Measurements from ENCODE around the gene COPS2. TPM values are rescaled to one million over a fixed set of nuclear protein-coding genes. Genes with fewer than 3 reads are reported as not detected.
A peak's percentile ranks its signal among the peaks of the same experiment; 100 is the strongest.

The COPS2 gene
- total and polyA plus RNA-seq, 2 of the 13 experiments (the other 11 are each of a cell fraction or from before 2014, with no cell fraction given): 37.8 to 66.3 TPM

GRCh38 chr15:49155110-49155833 lies at the start of gene COPS2 (continued):
- TF ChIP-seq THRA (CRISPR knock-in tag; IDR thresholded peaks at IDR 0.05; ENCODE audit: borderline replicate concordance) (peak; percentile 76; the same call in 1 of the 2 replicates), CBX5 (CRISPR knock-in tag; IDR thresholded peaks at IDR 0.05; ENCODE audit: borderline replicate concordance) (peak; percentile 96; the same call in 1 of the 2 replicates), ZNF296 (CRISPR knock-in tag; conservative IDR thresholded peaks at IDR 0.05) (no peak), ZBTB38 (CRISPR knock-in tag; IDR thresholded peaks at IDR 0.05) (no peak), NCOA1 (CRISPR knock-in tag; IDR thresholded peaks at IDR 0.05) (no peak), ZNF563 (CRISPR knock-in tag; IDR thresholded peaks at IDR 0.05) (0 out of 2 replicates have a peak, but pooled peaks have one; percentile 39), ZNF333 (CRISPR knock-in tag; IDR thresholded peaks at IDR 0.05; ENCODE audit: borderline replicate concordance) (no peak), KAT7 (CRISPR knock-in tag; IDR thresholded peaks at IDR 0.05; ENCODE audit: borderline replicate concordance) (no peak), ARID4A (CRISPR knock-in tag; IDR thresholded peaks at IDR 0.05; ENCODE audit: borderline replicate concordance) (peak; percentile 96; the same call in 1 of the 2 replicates), ZFYVE20 (CRISPR knock-in tag; IDR thresholded peaks at IDR 0.05; ENCODE audit: borderline replicate concordance, low read depth) (no peak), REL (CRISPR knock-in tag; conservative IDR thresholded peaks at IDR 0.05) (no peak), AGO1 (IDR thresholded peaks at IDR 0.05; ENCODE audit: low read depth, low read length, poor library complexity, severe bottlenecking) (peak; percentile 55), ZNF7 (CRISPR knock-in tag; IDR thresholded peaks at IDR 0.05) (no peak), NR2F2 (IDR thresholded peaks at IDR 0.05; ENCODE audit: borderline replicate concordance, low read depth) (peak; percentile 65; the same call in 1 of the 2 replicates), RERE (CRISPR knock-in tag; IDR thresholded peaks at IDR 0.05; ENCODE audit: low read depth) (no peak), ZNF547 (CRISPR knock-in tag; IDR thresholded peaks at IDR 0.05) (no peak), ZBTB25 (CRISPR knock-in tag; IDR thresholded peaks at IDR 0.05) (peak; percentile 95)

All from HepG2 (cell line).